ENCODE results near the gene ETV3.

ETV3 gene

GRCh38 chr1:157090196-157090647, 48.0 kb downstream of the ETV3 start:
- peak; percentile 89 for DNase-seq

DNA sequence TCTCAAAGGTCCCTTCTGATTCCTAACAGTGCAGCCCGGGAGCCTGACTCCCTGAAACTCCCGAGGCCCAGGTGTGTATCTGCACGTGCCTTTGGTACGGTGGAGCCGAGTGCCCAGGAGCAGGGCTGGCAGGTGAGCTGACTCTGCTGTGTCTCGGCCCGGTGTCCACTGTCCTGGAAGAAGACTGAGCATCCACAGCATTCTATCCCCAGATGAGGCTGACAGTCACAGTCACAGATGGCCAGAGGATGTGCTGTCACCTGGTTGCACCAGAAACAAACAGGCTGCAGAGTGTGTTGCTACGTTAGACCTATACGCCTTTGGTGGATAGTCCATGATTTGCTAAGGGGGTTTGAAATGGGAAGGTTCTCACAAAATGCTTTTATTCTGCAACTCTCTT, 48.4 kb downstream of the ETV3 start:
- no peak for DNase-seq

DNA sequence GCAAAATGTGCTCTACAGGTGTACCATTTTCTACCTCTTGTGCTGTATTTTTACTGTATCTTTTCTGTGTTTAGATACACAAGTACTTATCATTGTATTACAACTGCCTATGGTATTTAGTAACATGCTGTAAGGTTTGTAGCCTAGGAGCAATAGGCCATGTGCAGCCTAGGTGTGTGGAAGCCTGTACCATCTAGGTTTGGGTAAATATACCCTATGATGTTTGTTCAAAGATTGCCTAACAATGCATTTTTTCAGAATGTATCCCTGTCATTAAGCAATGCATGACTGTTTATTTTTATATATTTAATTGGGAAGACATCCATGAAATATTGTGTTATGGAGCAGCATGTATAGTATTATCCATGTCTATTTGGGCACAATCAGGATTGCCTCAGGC, 49.6 kb downstream of the ETV3 start:
- DNase-seq = no peak

GRCh38 chr1:157087030-157087429, 51.2 kb downstream of the ETV3 start:
- no peak for DNase-seq

GRCh38 chr1:157086299-157086698, 51.9 kb downstream of the ETV3 start:
- DNase-seq = no peak

DNA sequence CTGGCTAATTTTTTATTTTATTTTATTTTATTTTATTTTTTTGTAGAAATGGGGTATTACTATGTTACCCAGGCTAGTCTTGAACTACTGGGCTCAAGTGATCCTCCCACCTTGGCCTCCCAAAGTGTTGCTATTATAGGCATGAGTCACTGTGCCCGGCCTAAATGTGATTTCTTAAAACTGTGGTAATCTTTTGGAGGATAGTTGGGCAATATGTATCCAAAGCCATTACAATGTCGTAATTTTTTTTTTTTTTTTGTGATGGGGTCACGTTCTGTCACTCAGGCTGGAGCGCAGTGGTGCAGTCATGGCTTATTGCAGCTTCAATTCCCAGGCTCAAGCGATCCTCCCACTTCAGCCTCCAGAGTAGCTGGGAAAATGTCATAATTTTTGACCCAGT, 52.8 kb downstream of the ETV3 start:
- no peak for DNase-seq

- DNase-seq = no peak
Observed at GRCh38 chr1:157084720-157085119, 53.5 kb downstream of the ETV3 start.

DNA sequence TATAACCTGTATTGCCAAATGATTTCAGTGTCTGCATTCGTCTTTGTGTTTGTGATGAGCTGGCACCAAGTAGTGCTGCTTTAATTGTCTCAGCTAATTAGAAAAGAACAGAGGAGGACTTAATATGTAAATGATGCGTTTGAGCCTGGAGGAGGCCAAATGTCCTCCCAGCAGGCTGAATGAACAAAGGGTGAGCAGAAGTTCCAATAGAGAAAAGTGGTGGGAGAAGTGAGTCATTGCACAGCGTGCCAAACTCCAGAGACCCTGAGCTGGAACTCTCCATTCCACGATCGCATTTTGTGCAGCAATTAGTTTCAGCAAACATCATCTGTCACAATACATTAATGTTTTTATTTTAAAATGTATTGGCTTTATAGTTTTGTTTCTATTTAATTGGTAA, 56.5 kb downstream of the ETV3 start:
- DNase-seq = no peak

GRCh38 chr1:157080714-157081113, 57.5 kb downstream of the ETV3 start:
- DNase-seq = no peak

DNA sequence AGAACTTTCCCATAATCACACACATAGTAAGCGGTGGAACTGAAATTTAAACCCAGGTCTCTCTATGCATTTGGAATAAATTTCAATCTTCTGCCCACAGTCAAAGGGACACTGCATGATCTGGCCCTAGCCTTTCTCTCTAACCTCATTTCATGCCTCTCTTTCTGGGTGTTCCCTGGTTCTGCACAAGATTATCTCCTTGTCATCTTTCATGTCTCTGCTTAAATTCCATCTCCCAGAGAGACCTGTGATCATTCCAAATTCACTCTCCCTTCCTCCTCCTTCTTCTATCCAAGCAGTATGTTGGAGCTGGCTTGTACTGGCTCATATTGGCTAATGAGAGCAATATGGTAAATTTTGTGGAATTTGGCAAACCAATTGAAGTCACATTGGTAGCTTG, 60.8 kb downstream of the ETV3 start:
- DNase-seq = no peak

- peak; percentile 73 for DNase-seq
Observed at GRCh38 chr1:157073944-157074685, 64.1 kb downstream of the ETV3 start.
